Activated CD4-positive, alpha-beta memory T cell treated with anti-CD3 and anti-CD28 coated beads, Interleukin-2, amount 10 ng/mL, durations not matched to agents 7 days and 5 days (primary cell): ENCODE results near the gene TNKS2. TPM values are rescaled to one million over a fixed set of nuclear protein-coding genes. Genes with fewer than 3 reads are reported as not detected.
"Not testable (repeated sequence)": the region's sequence is repeated elsewhere in the genome, so short reads cannot be mapped to it uniquely, and the experiment has no call there.

Source experiments
- CTCF ChIA-PET: fragments of 350-600 bp; sonication (Branson Sonifier 250); formaldehyde crosslinking; loops from one replicate; lab custom pipeline; 2021; ENCODE audit warnings: antibody characterized with exemption, inconsistent platforms; lab: Charles Lee
- POLR2A ChIA-PET: fragments of 350-600 bp; sonication (Branson Sonifier 250); formaldehyde crosslinking; loops from one replicate; lab custom pipeline; 2021; ENCODE audit warnings: antibody characterized with exemption; lab: Charles Lee
- DNase-seq: peaks from one replicate; pipeline ENCODE4 v3.0.0-alpha.2; 2020
- H3K27ac Mint-ChIP-seq: one replicate; pipeline ENCODE4 v1.8.0; 2021; ENCODE audit warnings: mild to moderate bottlenecking, mixed read lengths
- H3K27me3 Mint-ChIP-seq: one replicate; pipeline ENCODE4 v1.8.0; 2021; ENCODE audit warnings: mixed read lengths
- H3K36me3 Mint-ChIP-seq: one replicate; pipeline ENCODE4 v1.8.0; 2021; ENCODE audit warnings: low read depth, mixed read lengths
- H3K4me1 Mint-ChIP-seq: one replicate; pipeline ENCODE4 v1.8.0; 2021; ENCODE audit warnings: mixed read lengths
- H3K4me3 Mint-ChIP-seq: one replicate; pipeline ENCODE4 v1.8.0; 2021; ENCODE audit warnings: mild to moderate bottlenecking, mixed read lengths
- H3K9me3 Mint-ChIP-seq: one replicate; pipeline ENCODE4 v1.8.0; 2021; ENCODE audit warnings: mixed read lengths
- total RNA-seq, 2 experiments: library from RNA; stranded (reverse); gene quantifications; one replicate each; pipeline ENCODE4 v1.2.3, GENCODE V29; 2021

The TNKS2 gene
- total RNA-seq, 2 experiments from 2014 or later, result 39.1 to 39.4 TPM

DNA sequence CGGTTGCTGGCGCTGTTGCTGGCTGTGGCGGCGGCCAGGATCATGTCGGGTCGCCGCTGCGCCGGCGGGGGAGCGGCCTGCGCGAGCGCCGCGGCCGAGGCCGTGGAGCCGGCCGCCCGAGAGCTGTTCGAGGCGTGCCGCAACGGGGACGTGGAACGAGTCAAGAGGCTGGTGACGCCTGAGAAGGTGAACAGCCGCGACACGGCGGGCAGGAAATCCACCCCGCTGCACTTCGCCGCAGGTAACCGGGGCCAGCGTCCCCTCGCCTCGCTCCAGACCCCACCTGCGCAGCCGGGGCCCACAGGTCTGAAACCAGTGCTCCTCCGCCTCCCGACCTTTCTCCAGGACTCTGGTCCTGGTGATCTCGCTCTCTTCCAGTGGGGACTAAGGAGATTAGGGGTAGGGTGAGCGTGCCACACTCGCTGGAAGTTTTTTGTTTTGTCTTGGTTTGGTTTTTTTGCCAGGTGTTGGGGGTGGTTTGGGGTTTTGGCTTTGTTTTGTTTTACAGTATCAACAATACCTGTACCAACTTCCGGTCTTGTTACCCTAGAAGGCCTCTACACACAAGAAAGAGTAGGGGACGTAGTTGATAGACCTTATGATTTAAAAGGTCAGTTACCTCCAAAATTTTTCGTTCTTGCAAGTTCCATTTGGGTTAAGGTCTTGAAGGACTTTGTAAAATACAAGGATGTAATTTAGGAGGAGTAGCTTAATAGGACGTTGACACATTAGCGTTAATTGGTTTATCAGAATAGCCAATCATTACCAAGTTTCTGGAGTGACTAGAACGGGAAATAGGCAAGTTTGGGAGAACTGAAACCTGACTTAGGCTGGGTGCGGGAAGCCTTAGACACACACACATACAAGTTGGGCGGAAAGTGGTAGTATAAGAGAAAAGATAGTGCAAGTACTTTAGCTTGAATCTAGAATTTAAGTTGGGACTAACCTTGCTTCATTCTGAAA lies 704 bp downstream of the TNKS2 start:
- Mint-ChIP-seq H3K36me3 (peaks cover 43% of the 10 kb centered on the region), H3K4me3 (peak overlapping the region; percentile 95), H3K9me3 (no peaks in the 10 kb centered on the region), H3K4me1 (peaks cover 50% of the 10 kb centered on the region), H3K27ac (peak overlapping the region; percentile 95), H3K27me3 (no peaks in the 10 kb centered on the region)
- POLR2A ChIA-PET, result interaction anchor here (0.7 to 3.0 kb wide), 18 partner anchors 10 to 892 kb away, joined by 3 to 36 read pairs (median 4); partner anchors contain the start of genes BTAF1, CPEB3, FGFBP3 and MARCHF5
- DNase-seq, result peak; percentile 62
- CTCF ChIA-PET, result interaction anchor here (1.4 kb wide), 1 partner anchor 109 kb away, joined by 8 read pairs; the partner anchor contains the start of gene FGFBP3

DNA sequence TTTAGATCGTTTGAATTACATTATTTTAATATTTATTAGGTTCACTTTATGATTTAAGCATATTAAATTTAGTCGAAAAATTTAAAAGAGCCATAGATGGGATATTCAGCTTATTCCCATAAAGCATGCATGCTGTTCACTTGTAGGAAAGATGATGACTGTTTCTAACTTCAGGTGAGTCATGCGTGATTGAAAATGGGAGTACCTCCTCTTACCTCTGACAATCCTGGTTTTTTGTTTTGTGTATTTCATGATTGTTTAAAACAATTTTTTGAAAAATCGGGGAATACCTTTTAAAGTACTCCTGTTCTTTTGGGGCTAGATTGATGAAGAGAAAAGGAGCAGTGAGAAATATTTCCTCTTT lies 1.4 kb downstream of the TNKS2 start:
- H3K27ac Mint-ChIP-seq, result peak overlapping the region; percentile 95
- no peaks in the 10 kb centered on the region for H3K27me3 Mint-ChIP-seq
- H3K9me3 Mint-ChIP-seq, result no peaks in the 10 kb centered on the region
- DNase-seq, result no peak
- ChIA-PET CTCF (no interaction called here), POLR2A (interaction anchor here (1.1 to 3.0 kb wide), 7 partner anchors 12 to 123 kb away, joined by 4 to 36 read pairs (median 15); partner anchors contain the start of genes BTAF1 and FGFBP3)
- H3K36me3 Mint-ChIP-seq, result peaks cover 46% of the 10 kb centered on the region
- peak overlapping the region; percentile 95 for H3K4me3 Mint-ChIP-seq
- H3K4me1 Mint-ChIP-seq, result peaks cover 55% of the 10 kb centered on the region

DNA sequence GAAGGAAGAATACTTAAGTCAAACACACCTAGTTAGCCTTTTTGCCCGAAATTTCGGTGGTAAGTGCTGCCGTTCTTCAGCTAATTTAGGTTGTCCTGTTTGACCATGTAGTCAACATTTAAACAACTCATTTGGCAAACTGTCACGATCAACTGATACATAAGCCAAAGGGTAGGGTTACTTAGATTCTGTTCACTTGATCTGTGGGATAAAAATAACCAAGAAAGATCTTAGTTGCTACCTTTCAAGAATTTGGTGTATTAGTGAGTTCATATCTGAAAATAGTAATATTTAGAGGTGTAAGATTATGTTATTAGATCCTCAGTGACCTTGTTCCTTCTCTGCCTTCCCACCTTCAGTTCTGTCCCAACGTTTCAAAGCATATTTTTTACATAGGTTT lies 2.0 kb downstream of the TNKS2 start:
- H3K27me3 Mint-ChIP-seq, result no peaks in the 10 kb centered on the region
- no peaks in the 10 kb centered on the region for H3K9me3 Mint-ChIP-seq
- no peak for DNase-seq
- ChIA-PET POLR2A (interaction anchor here (3.0 kb wide), 1 partner anchor 12 kb away, joined by 15 read pairs; no protein-coding TSS in a partner anchor), CTCF (interaction anchor here (1.1 kb wide), 1 partner anchor 108 kb away, joined by 3 read pairs; the partner anchor contains the start of gene FGFBP3)
- H3K27ac Mint-ChIP-seq, result no peak overlapping the region
- peaks cover 54% of the 10 kb centered on the region for H3K4me1 Mint-ChIP-seq
- peak overlapping the region; percentile 95 for H3K4me3 Mint-ChIP-seq
- peaks cover 48% of the 10 kb centered on the region for H3K36me3 Mint-ChIP-seq

DNA sequence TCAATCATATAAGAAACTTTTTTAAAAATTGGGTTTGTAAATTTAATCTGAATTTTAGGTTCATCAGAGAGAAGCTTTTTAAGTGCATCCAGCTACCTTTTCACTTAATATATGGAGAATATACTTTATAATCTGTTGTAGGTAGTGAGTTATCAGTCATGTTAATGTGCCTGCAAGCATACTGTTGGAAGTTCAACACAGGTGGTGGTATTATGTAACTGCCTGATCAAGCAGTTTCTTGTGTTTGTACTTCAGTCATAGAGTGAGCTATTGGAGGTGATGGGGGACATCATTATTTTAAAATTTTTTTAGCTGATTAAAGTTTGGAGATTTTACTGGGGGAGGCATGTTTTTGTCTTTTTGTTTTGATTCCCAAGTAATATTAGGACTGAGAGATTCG lies 2.5 kb downstream of the TNKS2 start:
- CTCF ChIA-PET, result interaction anchor here (1.1 kb wide), 1 partner anchor 108 kb away, joined by 3 read pairs; the partner anchor contains the start of gene FGFBP3

DNA sequence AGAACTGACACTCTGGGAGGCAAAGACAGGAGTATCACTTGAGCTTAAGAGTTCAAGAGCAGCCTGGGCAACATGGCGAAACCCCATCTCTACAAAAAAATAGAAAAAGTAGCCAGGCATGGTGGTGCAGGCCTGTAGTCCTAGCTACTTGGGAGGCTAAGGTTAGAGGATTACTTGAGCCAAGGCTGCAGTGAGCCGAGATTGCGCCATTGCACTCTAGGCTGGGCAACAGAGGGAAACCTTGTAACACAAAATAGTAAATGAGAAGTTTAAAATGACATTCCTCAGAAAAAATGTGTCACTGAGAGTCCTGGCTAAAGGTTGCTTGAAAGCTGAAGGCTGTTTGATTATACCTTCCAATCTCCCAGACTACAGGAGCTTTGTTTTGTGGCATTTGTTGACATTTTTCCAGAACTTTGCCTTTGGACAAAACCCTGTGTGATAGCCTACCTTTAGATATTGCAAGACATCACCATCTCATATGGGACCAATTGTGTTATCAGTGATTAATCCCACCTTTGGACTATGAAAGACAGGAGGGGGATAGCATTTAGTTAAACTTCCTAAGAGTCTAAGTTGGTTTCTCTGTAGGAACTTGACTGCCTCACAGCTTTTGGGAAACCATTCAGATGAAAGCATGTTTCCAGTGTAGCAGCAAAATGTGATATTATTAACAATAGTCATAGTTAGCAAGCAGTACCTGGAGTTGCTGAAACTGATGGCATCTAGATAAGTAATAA lies 5.3 kb downstream of the TNKS2 start:
- peaks cover 66% of the 10 kb centered on the region for H3K36me3 Mint-ChIP-seq
- no peak overlapping the region for H3K27ac Mint-ChIP-seq
- POLR2A ChIA-PET, result interaction anchor here (1.4 to 1.6 kb wide), 2 partner anchors 8 to 105 kb away, joined by 3 to 4 read pairs; no protein-coding TSS in a partner anchor
- no peak for DNase-seq
- CTCF ChIA-PET, result interaction anchor here (0.9 to 1.4 kb wide), 2 partner anchors 12 to 14 kb away, joined by 3 read pairs; no protein-coding TSS in a partner anchor
- no peaks in the 10 kb centered on the region for H3K9me3 Mint-ChIP-seq
- no peak overlapping the region for H3K4me3 Mint-ChIP-seq
- peaks cover 39% of the 10 kb centered on the region for H3K4me1 Mint-ChIP-seq
- H3K27me3 Mint-ChIP-seq, result no peaks in the 10 kb centered on the region

More for the DNA sequence above, 2.5 kb downstream of the TNKS2 start:
- Mint-ChIP-seq H3K4me3 (no peak overlapping the region), H3K9me3 (no peaks in the 10 kb centered on the region), H3K36me3 (peaks cover 54% of the 10 kb centered on the region), H3K4me1 (peaks cover 55% of the 10 kb centered on the region), H3K27ac (no peak overlapping the region), H3K27me3 (no peaks in the 10 kb centered on the region)
- no peak for DNase-seq
- POLR2A ChIA-PET, result no interaction called here

DNA sequence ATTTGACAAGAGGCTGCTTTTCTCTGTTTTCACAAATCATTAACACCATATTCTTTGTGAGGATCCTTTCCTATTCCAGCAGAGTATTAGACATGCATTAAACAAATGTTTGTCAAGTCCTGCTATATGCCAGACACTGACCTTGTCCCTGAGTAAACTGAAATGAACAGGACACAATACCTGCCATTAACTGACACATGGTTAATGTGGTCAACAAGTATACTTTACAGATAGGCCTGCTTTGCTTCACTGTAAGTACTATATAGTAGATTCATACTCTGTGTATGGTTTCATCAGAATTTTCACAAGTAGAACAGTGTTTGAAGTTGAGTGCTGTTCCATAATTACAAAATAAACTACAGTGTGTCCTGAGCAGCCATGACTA lies 5.9 kb downstream of the TNKS2 start:
- Mint-ChIP-seq H3K4me3 (no peak overlapping the region), H3K36me3 (peaks cover 64% of the 10 kb centered on the region), H3K9me3 (no peaks in the 10 kb centered on the region), H3K27me3 (no peaks in the 10 kb centered on the region), H3K27ac (no peak overlapping the region), H3K4me1 (peaks cover 36% of the 10 kb centered on the region)
- CTCF ChIA-PET, result no interaction called here
- POLR2A ChIA-PET, result no interaction called here
- DNase-seq, result no peak

DNA sequence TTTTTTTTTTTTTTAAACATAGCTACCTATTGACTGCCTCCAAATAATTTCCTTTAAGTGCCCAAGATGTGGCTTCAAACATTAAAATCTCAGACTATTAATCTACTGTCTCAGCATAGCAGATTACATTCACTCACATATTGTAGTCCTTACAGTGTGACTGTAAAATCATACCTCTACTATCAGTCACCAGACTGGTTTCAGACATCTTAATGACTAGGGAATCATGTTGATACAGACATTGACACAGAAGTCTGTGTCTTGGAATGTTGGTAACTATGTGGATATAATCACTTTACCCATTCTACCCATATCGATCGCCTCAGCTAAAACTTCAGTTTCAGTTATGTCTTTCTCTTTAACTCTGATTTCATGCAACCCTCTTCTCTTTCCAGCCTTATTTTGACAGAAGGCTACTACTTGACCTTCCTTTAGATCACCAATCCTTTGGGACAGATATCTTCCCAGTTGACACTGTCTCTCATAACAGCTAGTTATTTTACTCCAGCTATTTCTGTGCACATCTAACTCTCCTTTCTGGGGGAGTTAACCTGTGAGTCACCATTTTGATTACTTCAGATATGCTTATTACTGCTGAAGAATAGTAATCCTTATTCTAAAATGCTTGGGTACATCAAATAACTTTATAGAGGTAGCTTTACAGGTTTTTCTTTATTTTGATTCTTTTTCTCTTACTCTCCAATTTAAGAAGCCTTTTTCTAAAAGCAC lies 7.0 kb downstream of the TNKS2 start:
- ChIA-PET CTCF (interaction anchor here (0.7 kb wide), 1 partner anchor 642 kb away, joined by 4 read pairs; no protein-coding TSS in a partner anchor), POLR2A (no interaction called here)
- Mint-ChIP-seq H3K27ac (no peak overlapping the region), H3K9me3 (no peaks in the 10 kb centered on the region), H3K27me3 (no peaks in the 10 kb centered on the region), H3K4me1 (peaks cover 28% of the 10 kb centered on the region), H3K4me3 (no peak overlapping the region), H3K36me3 (peaks cover 55% of the 10 kb centered on the region)
- DNase-seq, result no peak

DNA sequence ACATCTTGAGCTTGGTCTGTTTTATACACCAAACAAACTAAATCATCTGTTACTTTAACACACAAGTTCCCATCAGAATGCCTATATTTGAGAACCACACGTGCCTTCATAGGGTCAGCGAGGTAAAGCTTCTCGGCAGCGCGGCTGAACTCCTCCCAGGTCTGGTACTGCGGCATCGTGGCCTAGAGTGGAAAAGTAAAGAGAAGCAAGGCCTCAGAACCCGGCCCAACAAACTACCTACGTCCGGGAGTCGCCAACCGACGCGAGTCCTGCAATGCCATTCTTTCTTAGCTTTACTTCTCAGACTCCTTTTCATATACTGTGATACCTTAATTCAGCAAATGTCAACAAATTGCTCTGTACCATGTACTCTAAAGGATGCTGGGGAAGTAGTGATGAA lies 9.0 kb downstream of the TNKS2 start:
- DNase-seq, POLR2A ChIA-PET, H3K27ac Mint-ChIP-seq, H3K27me3 Mint-ChIP-seq, H3K4me3 Mint-ChIP-seq, CTCF ChIA-PET, H3K9me3 Mint-ChIP-seq: not testable (repeated sequence)
- H3K4me1 Mint-ChIP-seq, result peaks cover 16% of the 10 kb centered on the region
- peaks cover 43% of the 10 kb centered on the region for H3K36me3 Mint-ChIP-seq

DNA sequence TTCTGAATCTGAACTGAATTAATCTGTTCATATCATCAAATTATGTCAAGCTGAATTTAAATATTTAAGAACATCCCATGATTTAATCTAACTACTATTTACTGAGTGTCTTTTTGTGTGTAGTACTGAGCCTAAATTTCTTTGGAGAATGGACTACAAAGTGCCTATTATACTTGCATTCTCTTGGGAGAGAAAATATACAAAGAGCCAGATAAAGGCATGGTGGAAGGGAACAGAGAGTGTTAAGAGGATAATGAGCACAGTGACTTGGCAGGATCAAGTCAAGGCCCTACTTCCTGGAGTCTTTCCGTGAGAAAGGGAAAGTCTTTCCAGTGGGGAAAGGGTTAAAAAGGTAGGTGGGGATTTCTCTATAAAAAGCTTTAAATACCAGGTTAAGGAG lies 15.0 kb downstream of the TNKS2 start:
- ChIA-PET POLR2A (interaction anchor here (1.6 to 4.8 kb wide), 2 partner anchors 15 to 17 kb away, joined by 5 to 19 read pairs; partner anchors contain the start of gene TNKS2), CTCF (no interaction called here)
- H3K27ac Mint-ChIP-seq, result no peak overlapping the region

DNA sequence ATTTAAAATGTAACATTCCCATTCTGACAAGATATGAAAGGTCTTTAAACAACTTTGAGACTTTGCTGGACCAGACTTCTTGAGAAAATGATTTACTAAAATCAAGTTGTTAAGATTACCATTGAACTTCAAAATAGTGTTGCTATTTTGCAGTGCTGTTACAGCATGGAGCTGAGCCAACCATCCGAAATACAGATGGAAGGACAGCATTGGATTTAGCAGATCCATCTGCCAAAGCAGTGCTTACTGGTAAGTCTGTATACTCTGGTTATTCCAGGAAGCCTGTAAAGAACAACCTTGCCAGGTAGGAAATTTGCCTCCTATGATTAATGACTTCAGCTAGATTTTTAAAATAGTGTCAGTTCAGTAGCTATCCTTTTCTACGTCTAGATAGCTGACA lies 18.8 kb downstream of the TNKS2 start:
- Mint-ChIP-seq H3K27ac (no peak overlapping the region), H3K9me3 (no peaks in the 10 kb centered on the region), H3K4me3 (no peak overlapping the region), H3K4me1 (no peaks in the 10 kb centered on the region), H3K27me3 (no peaks in the 10 kb centered on the region), H3K36me3 (peaks cover 54% of the 10 kb centered on the region)
- POLR2A ChIA-PET, result interaction anchor here (4.8 kb wide), 1 partner anchor 18 kb away, joined by 19 read pairs; the partner anchor contains the start of gene TNKS2
- no peak for DNase-seq
- CTCF ChIA-PET, result interaction anchor here (0.9 to 1.5 kb wide), 4 partner anchors 11 to 61 kb away, joined by 3 to 4 read pairs (median 4); no protein-coding TSS in a partner anchor

More for the DNA sequence above, 15.0 kb downstream of the TNKS2 start:
- no peaks in the 10 kb centered on the region for H3K9me3 Mint-ChIP-seq
- H3K27me3 Mint-ChIP-seq, result no peaks in the 10 kb centered on the region
- peaks cover 45% of the 10 kb centered on the region for H3K36me3 Mint-ChIP-seq
- H3K4me1 Mint-ChIP-seq, result peaks cover 3% of the 10 kb centered on the region
- H3K4me3 Mint-ChIP-seq, result no peak overlapping the region
- no peak for DNase-seq

DNA sequence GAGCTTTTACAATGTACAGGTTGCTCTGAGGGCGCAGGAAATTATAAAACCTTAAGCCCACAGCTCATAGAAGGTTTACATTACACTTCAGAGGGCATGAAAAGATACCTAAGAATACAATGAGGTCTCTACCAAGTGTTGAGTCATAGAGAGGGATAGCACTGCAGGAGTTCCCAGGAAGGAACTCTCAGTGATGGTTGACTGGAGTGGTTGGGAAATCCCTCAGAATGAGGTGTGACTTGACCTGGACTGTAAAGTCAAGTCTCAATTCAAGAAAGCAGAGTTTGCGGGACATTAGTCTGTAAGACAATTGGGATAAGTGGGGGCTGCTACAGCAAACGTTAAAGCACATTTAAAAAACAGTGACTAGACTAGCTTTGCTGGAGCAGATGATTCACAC lies 21.9 kb downstream of the TNKS2 start:
- Mint-ChIP-seq H3K27ac (no peak overlapping the region), H3K9me3 (no peaks in the 10 kb centered on the region), H3K4me1 (no peaks in the 10 kb centered on the region), H3K27me3 (no peaks in the 10 kb centered on the region), H3K4me3 (no peak overlapping the region), H3K36me3 (peaks cover 49% of the 10 kb centered on the region)
- POLR2A ChIA-PET, result no interaction called here
- no peak for DNase-seq
- CTCF ChIA-PET, result interaction anchor here (0.6 kb wide), 1 partner anchor 42 kb away, joined by 3 read pairs; no protein-coding TSS in a partner anchor

DNA sequence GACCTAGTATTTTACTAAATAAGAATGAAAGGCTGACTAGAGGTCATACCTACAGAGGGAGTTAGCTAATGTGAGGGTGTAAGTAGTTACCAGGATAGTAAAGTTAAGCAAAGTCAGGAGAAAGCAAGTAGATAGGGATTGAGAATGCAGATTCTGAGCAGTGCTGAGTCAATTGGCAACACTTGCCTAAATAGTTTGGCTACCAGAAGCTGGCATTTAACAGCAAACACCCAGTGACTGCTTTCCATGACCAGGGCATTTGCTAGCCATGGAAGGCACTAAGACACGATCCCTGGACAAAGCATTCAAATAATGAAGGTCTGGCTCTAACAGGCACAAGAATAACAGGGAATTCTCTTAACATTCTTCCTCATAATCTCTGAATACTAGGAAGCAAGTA lies 25.9 kb downstream of the TNKS2 start:
- CTCF ChIA-PET, result no interaction called here
- no peak overlapping the region for H3K27ac Mint-ChIP-seq
- no peak overlapping the region for H3K4me3 Mint-ChIP-seq
- POLR2A ChIA-PET, result no interaction called here
- peaks cover 57% of the 10 kb centered on the region for H3K36me3 Mint-ChIP-seq
- H3K4me1 Mint-ChIP-seq, result no peaks in the 10 kb centered on the region
- no peaks in the 10 kb centered on the region for H3K27me3 Mint-ChIP-seq
- no peaks in the 10 kb centered on the region for H3K9me3 Mint-ChIP-seq
- DNase-seq, result no peak
